HUES6 (cell line): Measurements from ENCODE around the gene ITPK1.

Experiments used
- H3K27ac ChIP-seq: 2 replicates; pipeline ENCODE4 v1.7.0; 2013; ENCODE audit warnings: low read depth, mild to moderate bottlenecking, low read length, inconsistent platforms
- H3K27me3 ChIP-seq: 2 replicates; pipeline ENCODE4 v1.6.1; 2013; ENCODE audit warnings: low read length; ENCODE audit not compliant: control insufficient read depth, insufficient read depth
- H3K36me3 ChIP-seq: 2 replicates; pipeline ENCODE4 v1.6.1; 2013; ENCODE audit warnings: low read length; ENCODE audit not compliant: control insufficient read depth, insufficient read depth
- H3K4me1 ChIP-seq: 2 replicates; pipeline ENCODE4 v1.6.1; 2013; ENCODE audit warnings: low read length; ENCODE audit not compliant: control insufficient read depth, insufficient read depth
- H3K4me3 ChIP-seq: 2 replicates; pipeline ENCODE4 v1.5.1; 2013; ENCODE audit warnings: low read depth, low read length
- H3K9ac ChIP-seq: one replicate; pipeline ENCODE4 v1.6.1; 2013; ENCODE audit warnings: mild to moderate bottlenecking, low read length
- H3K9me3 ChIP-seq: 2 replicates; pipeline ENCODE4 v1.6.1; 2013; ENCODE audit warnings: low read depth, low read length; ENCODE audit not compliant: control insufficient read depth, insufficient read depth

Gene ITPK1

GRCh38 chr14:93029911-93030508 is 85.7 kb downstream of the ITPK1 start:
- Histone ChIP-seq H3K4me1 (peaks cover 23% of the 10 kb centered on the region), H3K27ac (no peak overlapping the region), H3K9ac (no peak overlapping the region), H3K36me3 (no peaks in the 10 kb centered on the region), H3K27me3 (no peaks in the 10 kb centered on the region), H3K4me3 (no peak overlapping the region), H3K9me3 (no peaks in the 10 kb centered on the region)

GRCh38 chr14:93029417-93029816 is 86.3 kb downstream of the ITPK1 start:
- Histone ChIP-seq H3K27ac (no peak overlapping the region), H3K4me3 (no peak overlapping the region), H3K4me1 (peaks cover 20% of the 10 kb centered on the region), H3K9ac (no peak overlapping the region), H3K9me3 (no peaks in the 10 kb centered on the region), H3K27me3 (no peaks in the 10 kb centered on the region), H3K36me3 (no peaks in the 10 kb centered on the region)

- H3K9me3 ChIP-seq, result no peaks in the 10 kb centered on the region
- H3K4me1 ChIP-seq, result peaks cover 20% of the 10 kb centered on the region
- no peaks in the 10 kb centered on the region for H3K27me3 ChIP-seq
- H3K9ac ChIP-seq, result no peak overlapping the region
- H3K27ac ChIP-seq, result no peak overlapping the region
- no peaks in the 10 kb centered on the region for H3K36me3 ChIP-seq
- H3K4me3 ChIP-seq, result no peak overlapping the region
Measured at GRCh38 chr14:93028724-93029076, 87.0 kb downstream of the ITPK1 start.

GRCh38 chr14:93027810-93028723 is 87.7 kb downstream of the ITPK1 start:
- Histone ChIP-seq H3K27me3 (no peaks in the 10 kb centered on the region), H3K9ac (no peak overlapping the region), H3K36me3 (no peaks in the 10 kb centered on the region), H3K4me3 (no peak overlapping the region), H3K9me3 (no peaks in the 10 kb centered on the region), H3K27ac (no peak overlapping the region), H3K4me1 (peaks cover 14% of the 10 kb centered on the region)

GRCh38 chr14:93026339-93026738 is 89.4 kb downstream of the ITPK1 start:
- H3K27me3 ChIP-seq, result no peaks in the 10 kb centered on the region
- H3K4me1 ChIP-seq, result peaks cover 7% of the 10 kb centered on the region

GRCh38 chr14:93025055-93025454 is 90.7 kb downstream of the ITPK1 start:
- Histone ChIP-seq H3K27me3 (no peaks in the 10 kb centered on the region), H3K36me3 (no peaks in the 10 kb centered on the region), H3K4me3 (no peak overlapping the region), H3K9me3 (no peaks in the 10 kb centered on the region), H3K9ac (no peak overlapping the region), H3K27ac (no peak overlapping the region), H3K4me1 (peaks cover 9% of the 10 kb centered on the region)

More at GRCh38 chr14:93026339-93026738, 89.4 kb downstream of the ITPK1 start:
- no peak overlapping the region for H3K9ac ChIP-seq
- H3K36me3 ChIP-seq, result no peaks in the 10 kb centered on the region
- H3K27ac ChIP-seq, result no peak overlapping the region
- no peaks in the 10 kb centered on the region for H3K9me3 ChIP-seq
- no peak overlapping the region for H3K4me3 ChIP-seq

GRCh38 chr14:93024493-93024892 is 91.2 kb downstream of the ITPK1 start:
- H3K9ac ChIP-seq, result no peak overlapping the region
- H3K4me3 ChIP-seq, result no peak overlapping the region
- no peaks in the 10 kb centered on the region for H3K36me3 ChIP-seq
- peaks cover 11% of the 10 kb centered on the region for H3K4me1 ChIP-seq
- H3K27ac ChIP-seq, result no peak overlapping the region
- H3K27me3 ChIP-seq, result no peaks in the 10 kb centered on the region
- no peaks in the 10 kb centered on the region for H3K9me3 ChIP-seq

GRCh38 chr14:93023802-93024434 is 91.8 kb downstream of the ITPK1 start:
- Histone ChIP-seq H3K4me1 (peaks cover 11% of the 10 kb centered on the region), H3K36me3 (no peaks in the 10 kb centered on the region), H3K9me3 (no peaks in the 10 kb centered on the region), H3K4me3 (no peak overlapping the region), H3K9ac (no peak overlapping the region), H3K27me3 (no peaks in the 10 kb centered on the region), H3K27ac (no peak overlapping the region)

- Histone ChIP-seq H3K36me3 (no peaks in the 10 kb centered on the region), H3K9me3 (no peaks in the 10 kb centered on the region), H3K27me3 (no peaks in the 10 kb centered on the region), H3K4me1 (peaks cover 18% of the 10 kb centered on the region), H3K9ac (no peak overlapping the region), H3K4me3 (no peak overlapping the region), H3K27ac (no peak overlapping the region)
Measured at GRCh38 chr14:93023039-93023438, 92.7 kb downstream of the ITPK1 start.

- no peak overlapping the region for H3K27ac ChIP-seq
- H3K4me1 ChIP-seq, result peaks cover 22% of the 10 kb centered on the region
- no peak overlapping the region for H3K4me3 ChIP-seq
Measured at GRCh38 chr14:93019970-93020369, 95.8 kb downstream of the ITPK1 start.

GRCh38 chr14:93019367-93019843 is 96.3 kb downstream of the ITPK1 start:
- H3K36me3 ChIP-seq, result no peaks in the 10 kb centered on the region
- H3K4me1 ChIP-seq, result peaks cover 21% of the 10 kb centered on the region
- H3K9me3 ChIP-seq, result no peaks in the 10 kb centered on the region
- no peaks in the 10 kb centered on the region for H3K27me3 ChIP-seq
- H3K9ac ChIP-seq, result no peak overlapping the region
- no peak overlapping the region for H3K27ac ChIP-seq
- H3K4me3 ChIP-seq, result no peak overlapping the region

More at GRCh38 chr14:93019970-93020369, 95.8 kb downstream of the ITPK1 start:
- Histone ChIP-seq H3K9ac (no peak overlapping the region), H3K36me3 (no peaks in the 10 kb centered on the region), H3K27me3 (no peaks in the 10 kb centered on the region), H3K9me3 (no peaks in the 10 kb centered on the region)
